MCF 10A (cell line): ENCODE data around the gene FARP1. TPM values are rescaled to one million over a fixed set of nuclear protein-coding genes. Genes with fewer than 3 reads are reported as not detected.

Experiments used
- BruUV-seq: library from RNA; stranded (reverse); fragments of 400-500 nt; replicated peaks from 2 replicates; lab custom pipeline; 2021; lab: Mats Ljungman, UMichigan
- CTCF ChIA-PET: fragments of 300-600 bp; sonication (Branson Sonifier 250); formaldehyde crosslinking; extraction: SDS; loops from one replicate; lab custom pipeline; 2021; ENCODE audit warnings: antibody characterized with exemption, inconsistent platforms; lab: Yijun Ruan, JAX
- POLR2A ChIA-PET: fragments of 300-600, 350-650 bp; sonication (Branson Sonifier 250); formaldehyde crosslinking; extraction: SDS; loops from one replicate; lab custom pipeline; 2020; ENCODE audit warnings: antibody characterized with exemption, inconsistent platforms; lab: Yijun Ruan, JAX
- DNase-seq: peaks from one replicate; pipeline ENCODE4 v3.0.0-alpha.2; 2018; ENCODE audit not compliant: unreplicated experiment
- H3K27ac Mint-ChIP-seq: one replicate; pipeline ENCODE4 v1.8.0; 2022; ENCODE audit warnings: mild to moderate bottlenecking, low read depth, mixed read lengths; ENCODE audit not compliant: unreplicated experiment
- H3K27me3 Mint-ChIP-seq: one replicate; pipeline ENCODE4 v1.8.0; 2022; ENCODE audit warnings: mixed read lengths; ENCODE audit not compliant: insufficient read depth, unreplicated experiment
- H3K36me3 Mint-ChIP-seq: one replicate; pipeline ENCODE4 v1.8.0; 2022; ENCODE audit warnings: mild to moderate bottlenecking, moderate library complexity, mixed read lengths; ENCODE audit not compliant: insufficient read depth, unreplicated experiment
- H3K4me1 Mint-ChIP-seq: one replicate; pipeline ENCODE4 v1.8.0; 2022; ENCODE audit warnings: mixed read lengths; ENCODE audit not compliant: insufficient read depth, unreplicated experiment
- H3K4me3 Mint-ChIP-seq: one replicate; pipeline ENCODE4 v1.8.0; 2022; ENCODE audit warnings: mild to moderate bottlenecking, moderate library complexity, mixed read lengths; ENCODE audit not compliant: unreplicated experiment
- H3K9me3 Mint-ChIP-seq: one replicate; pipeline ENCODE4 v1.8.0; 2022; ENCODE audit warnings: mixed read lengths; ENCODE audit not compliant: unreplicated experiment
- CTCF ChIP-seq: fragments of 200-600 bp; IDR thresholded peaks from one replicate; pipeline ENCODE4 v1.8.0; 2022; ENCODE audit warnings: antibody characterized with exemption, mild to moderate bottlenecking; ENCODE audit not compliant: unreplicated experiment
- intact Hi-C: fragments of 100-400 bp; cut with micrococcal nuclease; formaldehyde crosslinking; loops from 2 replicates; pipeline ENCODE4 v1.14.1; 2022
- total RNA-seq: library from RNA; stranded (reverse); gene quantifications from 2 replicates; pipeline ENCODE4 v1.2.3, GENCODE V29; 2022

The FARP1 gene
- total RNA-seq, 1 experiment from 2014 or later, result 30.1 TPM

- Mint-ChIP-seq H3K27me3 (no peaks in the 10 kb centered on the region), H3K9me3 (no peaks in the 10 kb centered on the region), H3K4me1 (peaks cover 5% of the 10 kb centered on the region), H3K36me3 (peaks cover 76% of the 10 kb centered on the region), H3K4me3 (no peak overlapping the region), H3K27ac (no peak overlapping the region)
- intact Hi-C loops, result no loop called here
- TF ChIP-seq CTCF, result no peak
- ChIA-PET CTCF (interaction anchor here (1.1 to 4.5 kb wide), 4 partner anchors 9 to 598 kb away, joined by 3 to 21 read pairs (median 6); no protein-coding TSS in a partner anchor), POLR2A (interaction anchor here (1.0 to 1.3 kb wide), 3 partner anchors 9 to 123 kb away, joined by 3 to 5 read pairs (median 5); no protein-coding TSS in a partner anchor)
- BruUV-seq, result no TSS peak
- peak; percentile 64 for DNase-seq
These were observed 311.5 kb downstream of the FARP1 start for GRCh38 chr13:98454389-98454881.

DNA sequence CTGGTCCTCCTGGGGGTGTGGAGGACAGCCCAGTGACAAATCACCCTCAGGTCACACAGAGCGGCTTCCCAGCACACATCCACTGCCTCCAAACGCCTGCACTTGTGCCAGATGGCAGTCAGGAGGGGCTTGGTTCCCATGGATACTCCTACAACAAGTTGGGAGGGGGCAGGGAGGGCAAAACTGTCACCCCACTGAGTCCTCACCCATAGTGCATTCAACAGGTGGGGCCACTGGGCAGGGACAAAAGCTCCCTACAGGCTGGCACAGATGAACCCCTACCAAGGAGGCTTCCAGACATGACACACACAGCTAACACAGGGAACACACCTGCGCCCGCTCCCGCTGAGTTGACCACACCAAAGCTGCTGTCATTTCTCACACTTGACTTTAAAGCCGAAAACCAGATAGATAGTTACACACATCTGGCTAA lies 313.5 kb downstream of the FARP1 start:
- no peak for DNase-seq
- no peak for TF ChIP-seq CTCF
- Mint-ChIP-seq H3K4me3 (no peak overlapping the region), H3K9me3 (no peaks in the 10 kb centered on the region), H3K27me3 (no peaks in the 10 kb centered on the region), H3K36me3 (peaks cover 83% of the 10 kb centered on the region), H3K27ac (no peak overlapping the region), H3K4me1 (peaks cover 5% of the 10 kb centered on the region)
- intact Hi-C loops, result no loop called here
- POLR2A ChIA-PET, result interaction anchor here (0.9 kb wide), 1 partner anchor 11 kb away, joined by 3 read pairs; no protein-coding TSS in a partner anchor
- BruUV-seq, result no TSS peak
- CTCF ChIA-PET, result interaction anchor here (0.6 to 4.5 kb wide), 3 partner anchors 11 to 84 kb away, joined by 3 to 21 read pairs (median 5); no protein-coding TSS in a partner anchor

DNA sequence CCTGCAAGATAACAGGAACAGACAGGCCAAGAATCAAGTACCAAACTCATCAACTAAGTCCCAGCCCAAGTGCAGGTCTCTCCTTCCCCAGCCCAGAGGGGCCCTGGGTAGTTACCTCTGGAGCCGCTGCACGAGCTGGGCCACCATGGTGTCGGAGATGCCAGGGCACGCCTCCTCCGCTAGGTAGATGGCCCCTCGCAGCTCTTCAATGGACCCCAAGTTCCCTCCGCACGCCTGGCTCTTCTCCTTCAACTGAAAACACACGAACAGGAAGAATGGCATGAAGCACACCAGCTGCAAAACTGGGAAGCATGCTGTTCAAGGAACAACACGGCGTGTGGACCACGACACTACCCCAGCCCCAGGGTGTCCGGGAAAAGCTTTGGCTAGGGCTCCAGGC lies 314.2 kb downstream of the FARP1 start:
- no peak overlapping the region for H3K27ac Mint-ChIP-seq
- ChIA-PET CTCF (interaction anchor here (0.6 to 4.5 kb wide), 6 partner anchors 12 to 383 kb away, joined by 3 to 21 read pairs (median 4); no protein-coding TSS in a partner anchor), POLR2A (interaction anchor here (0.9 kb wide), 1 partner anchor 11 kb away, joined by 3 read pairs; no protein-coding TSS in a partner anchor)
- DNase-seq, result no peak
- no peaks in the 10 kb centered on the region for H3K9me3 Mint-ChIP-seq
- peaks cover 6% of the 10 kb centered on the region for H3K4me1 Mint-ChIP-seq
- H3K27me3 Mint-ChIP-seq, result no peaks in the 10 kb centered on the region
- no peak for TF ChIP-seq CTCF
- H3K4me3 Mint-ChIP-seq, result no peak overlapping the region
- peaks cover 78% of the 10 kb centered on the region for H3K36me3 Mint-ChIP-seq
- intact Hi-C loops, result no loop called here
- no TSS peak for BruUV-seq

- Mint-ChIP-seq H3K27ac (no peak overlapping the region), H3K27me3 (no peaks in the 10 kb centered on the region), H3K4me3 (no peak overlapping the region), H3K36me3 (peaks cover 76% of the 10 kb centered on the region), H3K9me3 (no peaks in the 10 kb centered on the region), H3K4me1 (peaks cover 15% of the 10 kb centered on the region)
- no peak for TF ChIP-seq CTCF
- BruUV-seq, result no TSS peak
- CTCF ChIA-PET, result no interaction called here
- DNase-seq, result no peak
- POLR2A ChIA-PET, result no interaction called here
- intact Hi-C loops, result no loop called here
These were observed 315.5 kb downstream of the FARP1 start for GRCh38 chr13:98458431-98458830.
